Stimulated activated CD8-positive, alpha-beta memory T cell treated with anti-CD3 and anti-CD28 coated beads, Interleukin-4, amount 100 ng/mL, for 24 hours (primary cell): ENCODE data around the gene PUM2.
"Not testable (repeated sequence)": the region's sequence is repeated elsewhere in the genome, so short reads cannot be mapped to it uniquely, and the experiment has no call there.

Experiments used
- DNase-seq: peaks from one replicate; pipeline ENCODE4 v3.0.0-alpha.2; 2020; ENCODE audit warnings: low read depth

Gene PUM2, protein sequence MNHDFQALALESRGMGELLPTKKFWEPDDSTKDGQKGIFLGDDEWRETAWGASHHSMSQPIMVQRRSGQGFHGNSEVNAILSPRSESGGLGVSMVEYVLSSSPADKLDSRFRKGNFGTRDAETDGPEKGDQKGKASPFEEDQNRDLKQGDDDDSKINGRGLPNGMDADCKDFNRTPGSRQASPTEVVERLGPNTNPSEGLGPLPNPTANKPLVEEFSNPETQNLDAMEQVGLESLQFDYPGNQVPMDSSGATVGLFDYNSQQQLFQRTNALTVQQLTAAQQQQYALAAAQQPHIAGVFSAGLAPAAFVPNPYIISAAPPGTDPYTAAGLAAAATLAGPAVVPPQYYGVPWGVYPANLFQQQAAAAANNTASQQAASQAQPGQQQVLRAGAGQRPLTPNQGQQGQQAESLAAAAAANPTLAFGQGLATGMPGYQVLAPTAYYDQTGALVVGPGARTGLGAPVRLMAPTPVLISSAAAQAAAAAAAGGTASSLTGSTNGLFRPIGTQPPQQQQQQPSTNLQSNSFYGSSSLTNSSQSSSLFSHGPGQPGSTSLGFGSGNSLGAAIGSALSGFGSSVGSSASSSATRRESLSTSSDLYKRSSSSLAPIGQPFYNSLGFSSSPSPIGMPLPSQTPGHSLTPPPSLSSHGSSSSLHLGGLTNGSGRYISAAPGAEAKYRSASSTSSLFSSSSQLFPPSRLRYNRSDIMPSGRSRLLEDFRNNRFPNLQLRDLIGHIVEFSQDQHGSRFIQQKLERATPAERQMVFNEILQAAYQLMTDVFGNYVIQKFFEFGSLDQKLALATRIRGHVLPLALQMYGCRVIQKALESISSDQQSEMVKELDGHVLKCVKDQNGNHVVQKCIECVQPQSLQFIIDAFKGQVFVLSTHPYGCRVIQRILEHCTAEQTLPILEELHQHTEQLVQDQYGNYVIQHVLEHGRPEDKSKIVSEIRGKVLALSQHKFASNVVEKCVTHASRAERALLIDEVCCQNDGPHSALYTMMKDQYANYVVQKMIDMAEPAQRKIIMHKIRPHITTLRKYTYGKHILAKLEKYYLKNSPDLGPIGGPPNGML

DNA sequence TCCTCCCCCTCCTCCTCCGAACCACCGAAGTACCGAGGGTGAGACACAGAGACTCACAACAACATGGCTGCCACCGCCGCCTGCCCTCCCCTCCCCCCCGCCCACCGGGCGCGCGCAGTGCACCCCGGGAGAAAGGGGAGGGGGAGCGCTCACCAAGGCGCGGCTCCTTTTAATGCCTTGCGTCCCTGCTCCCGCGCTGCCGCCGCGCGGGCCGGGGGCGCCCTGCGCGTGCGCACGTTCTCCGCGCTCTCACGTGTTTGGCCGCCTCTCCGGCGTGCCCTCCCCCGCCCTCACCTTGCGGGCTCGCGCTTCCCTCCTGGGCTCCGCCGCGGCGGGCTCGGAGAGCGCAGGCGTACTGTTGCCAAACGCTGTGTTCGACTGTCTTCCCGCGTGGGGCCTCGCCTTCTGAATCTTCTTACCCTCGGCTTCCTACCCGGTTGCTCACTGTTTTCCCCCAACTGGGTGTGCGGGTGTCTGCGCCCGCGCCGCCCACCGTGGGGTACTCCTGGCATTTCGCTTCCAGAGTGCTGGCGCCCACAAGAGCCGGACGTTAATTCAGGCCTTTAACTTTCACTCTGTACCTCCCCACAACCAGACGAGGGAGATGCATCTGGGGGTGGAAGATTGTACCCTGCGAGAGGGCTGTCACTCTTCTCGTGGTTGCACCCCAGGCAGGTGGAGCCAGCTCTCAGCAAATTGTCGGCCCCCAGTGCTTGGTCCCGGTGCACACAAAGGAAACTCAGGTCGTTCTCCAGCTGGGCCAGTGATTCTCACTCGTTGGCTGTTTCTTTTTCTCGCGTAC, at the start of gene PUM2:
TSS of gene PUM2 (minus strand) at position 92 of the 802 bp plus-strand sequence. CDS start 23,484 bp downstream, outside the sequence.
- DNase-seq: peak; percentile 91

DNA sequence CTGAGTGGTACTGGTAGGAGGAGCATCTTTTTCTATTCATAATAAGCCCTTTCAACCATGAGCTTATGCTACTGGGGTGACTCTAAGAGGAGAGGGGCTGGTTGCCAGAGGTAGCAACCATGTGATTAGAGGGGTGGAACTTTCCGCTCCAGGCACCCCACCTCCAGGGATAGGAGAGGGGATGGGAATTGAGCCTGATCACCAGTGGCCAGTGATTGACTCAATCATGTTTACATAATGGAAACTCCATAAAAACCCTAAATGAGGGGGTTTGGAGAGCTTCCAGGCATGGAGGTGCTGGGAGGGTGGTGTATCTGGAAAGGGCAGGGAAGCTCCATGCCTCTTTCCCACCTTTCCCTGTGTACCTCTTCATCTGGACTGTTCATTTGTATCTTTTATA, 49.7 kb upstream of the PUM2 start:
- DNase-seq: no peak

DNA sequence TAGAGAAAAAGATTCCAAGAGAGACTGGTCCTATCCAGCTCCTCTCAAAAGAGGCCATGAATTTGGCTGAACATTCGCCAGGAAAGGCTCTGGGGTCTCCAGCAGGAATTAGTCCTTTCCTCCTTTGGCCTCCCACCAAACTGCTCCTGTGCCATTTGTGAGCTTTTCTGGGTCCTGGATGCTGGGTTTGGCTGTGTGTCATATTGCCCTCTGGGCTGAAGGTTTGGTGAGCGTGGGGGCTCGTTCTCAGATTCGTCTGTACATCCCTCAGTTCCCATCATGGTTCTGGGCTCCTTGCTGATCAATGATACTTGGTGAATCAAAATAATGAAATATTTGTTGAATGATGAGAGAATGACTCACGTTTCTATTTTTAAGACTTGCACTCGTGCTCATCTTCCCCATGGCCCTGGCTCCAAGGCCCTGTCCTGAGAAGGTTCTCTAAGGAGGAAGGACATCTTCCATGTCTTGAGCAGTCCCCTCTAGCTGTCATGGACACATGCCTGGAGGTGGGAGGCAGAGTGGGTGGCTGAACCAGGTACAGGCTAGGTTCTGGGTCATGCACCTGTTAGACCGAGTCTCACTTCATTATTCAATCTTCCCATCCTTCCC, 48.4 kb upstream of the PUM2 start:
- DNase-seq: no peak

DNA sequence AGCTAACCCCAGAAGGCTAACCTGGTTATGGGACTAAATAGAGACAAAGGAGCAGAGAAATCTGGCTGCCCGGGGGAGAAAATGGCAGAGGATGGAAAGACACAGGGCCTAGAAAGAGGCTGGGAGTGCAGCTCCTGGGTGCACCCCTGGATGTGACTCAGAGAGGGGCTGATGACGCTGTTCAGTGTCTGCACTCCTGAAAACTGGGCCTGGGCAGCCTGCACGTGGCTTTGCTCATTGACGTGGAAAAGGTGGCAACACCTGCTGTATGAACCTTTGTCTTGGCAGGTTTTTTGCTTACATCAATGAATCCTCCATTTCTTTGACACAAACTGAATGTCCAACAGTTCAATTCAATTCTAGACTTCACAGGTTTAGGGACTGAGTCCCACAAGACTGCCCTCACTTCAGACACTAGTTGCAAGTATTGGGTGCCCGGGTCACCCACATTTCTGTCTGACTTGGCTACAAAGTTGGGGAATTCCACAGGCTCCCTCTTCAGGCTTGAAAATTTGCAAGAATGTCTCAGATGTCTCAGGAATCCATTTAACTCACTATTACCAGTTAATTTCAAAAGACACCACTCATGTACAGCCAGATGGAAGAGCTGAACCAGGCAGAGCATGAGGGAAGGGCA, 47.3 kb upstream of the PUM2 start:
- DNase-seq: no peak

DNA sequence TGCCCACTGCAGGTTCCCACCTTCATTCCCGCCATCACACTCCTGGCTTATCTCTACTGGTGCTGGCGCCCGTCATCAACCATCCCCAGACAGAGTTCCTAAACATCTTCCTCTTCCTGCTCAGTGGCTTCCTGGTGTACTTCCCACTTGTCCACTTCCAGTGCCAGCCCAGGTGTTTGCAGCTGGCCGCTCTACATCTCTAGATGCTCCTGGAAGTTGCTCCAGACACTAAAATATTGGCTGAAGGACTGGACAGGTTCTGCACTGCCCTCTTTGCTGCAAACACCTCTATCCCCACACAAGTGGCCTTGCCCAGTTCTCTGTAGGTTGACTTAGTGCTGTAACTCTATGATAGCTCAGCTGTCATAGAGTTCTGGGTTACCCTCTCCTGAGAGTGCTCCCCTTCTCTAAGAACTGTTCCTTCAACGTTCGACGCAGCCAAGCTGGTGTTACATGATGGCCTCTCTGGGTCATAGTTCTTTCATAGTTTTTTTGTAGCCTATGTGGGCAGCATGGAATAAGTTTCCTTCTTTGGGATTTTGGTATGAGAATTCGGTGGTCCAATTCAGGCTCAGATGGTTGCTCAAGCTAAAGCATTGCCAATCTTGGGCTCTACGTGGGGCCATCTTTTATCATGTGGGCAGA, 45.8 kb upstream of the PUM2 start:
- DNase-seq: no peak

DNA sequence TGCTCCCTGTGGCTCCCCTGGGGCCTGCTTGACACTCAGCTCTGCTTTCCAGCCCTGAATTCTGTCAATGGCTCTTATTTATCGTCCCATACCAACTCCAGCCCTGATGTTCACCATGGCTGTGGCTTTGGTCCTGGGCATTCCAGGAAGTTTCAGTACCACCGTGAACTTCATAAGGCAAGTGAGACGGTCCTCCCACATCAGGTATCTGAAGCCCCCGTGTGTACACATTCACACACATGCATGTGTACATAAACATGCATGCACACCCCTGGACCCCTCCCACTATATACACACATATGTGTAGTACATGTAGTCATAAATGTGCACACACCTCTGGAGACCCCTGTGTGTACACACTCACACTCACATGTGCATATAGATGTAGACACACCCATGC, 43.3 kb upstream of the PUM2 start:
- DNase-seq: no peak

DNA sequence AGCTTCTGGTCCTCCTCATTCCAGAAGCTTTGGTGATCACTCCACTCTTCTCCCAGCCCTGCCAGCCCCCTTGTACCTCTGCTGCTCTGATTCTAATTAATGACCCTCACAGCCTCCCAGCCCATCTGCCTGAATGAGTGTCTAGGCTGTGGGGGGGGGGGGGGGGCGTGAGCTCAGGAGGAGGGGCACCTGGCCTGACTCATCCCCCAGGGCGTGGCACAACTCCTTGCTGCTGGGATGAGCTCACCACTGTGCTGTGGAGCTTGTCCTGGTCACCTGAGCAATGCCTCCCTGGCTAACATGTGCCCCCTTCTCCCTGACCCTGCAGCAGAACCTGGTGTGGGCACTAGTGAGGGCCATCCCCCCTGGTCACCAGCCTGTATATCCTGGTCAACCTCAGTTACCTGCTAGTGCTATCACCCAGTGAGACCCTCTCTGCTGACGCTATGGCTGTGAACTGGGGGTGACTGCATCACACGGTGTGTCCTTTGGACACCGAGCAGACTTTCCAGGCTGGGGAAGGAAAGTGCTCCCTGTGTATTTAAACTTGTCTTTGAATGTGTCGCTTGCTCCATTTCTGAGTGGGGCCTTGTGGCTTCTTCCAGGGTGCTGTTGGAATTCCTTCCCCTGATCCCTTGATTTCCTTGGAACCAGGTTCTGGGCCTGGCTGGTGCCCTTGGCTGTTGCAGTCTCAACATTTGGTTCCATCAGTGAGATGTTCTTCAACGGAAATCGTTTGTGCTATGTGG, 41.5 kb upstream of the PUM2 start:
- no peak for DNase-seq

DNA sequence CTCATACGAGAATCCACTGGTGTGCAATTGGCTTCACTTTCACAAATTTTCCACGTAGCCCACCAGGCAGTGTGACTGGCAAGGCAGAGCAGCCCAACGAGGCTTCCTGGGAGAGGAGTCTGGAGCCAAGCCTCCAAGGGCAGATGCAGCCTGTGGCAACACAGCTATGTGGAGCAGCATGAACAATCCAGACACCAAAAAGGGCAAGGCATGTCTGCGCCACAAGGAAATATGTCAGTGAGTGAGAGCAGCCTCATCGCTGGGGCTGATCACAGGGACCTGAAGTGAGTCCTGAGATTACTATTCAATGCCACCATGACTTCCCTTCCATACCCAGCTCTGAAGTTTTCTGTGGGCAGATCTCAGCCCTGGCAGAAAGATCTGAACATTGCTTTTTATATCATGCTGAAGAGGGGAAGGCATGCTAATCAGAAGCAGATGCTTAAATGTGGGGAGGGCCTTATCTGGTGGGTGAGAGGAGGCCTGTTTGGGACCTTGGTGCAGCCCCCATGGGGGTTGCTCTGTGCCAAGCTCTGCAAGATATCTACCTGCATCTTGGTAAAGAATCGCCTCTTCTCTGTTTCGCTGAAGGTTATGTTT, 40.0 kb upstream of the PUM2 start:
- no peak for DNase-seq

DNA sequence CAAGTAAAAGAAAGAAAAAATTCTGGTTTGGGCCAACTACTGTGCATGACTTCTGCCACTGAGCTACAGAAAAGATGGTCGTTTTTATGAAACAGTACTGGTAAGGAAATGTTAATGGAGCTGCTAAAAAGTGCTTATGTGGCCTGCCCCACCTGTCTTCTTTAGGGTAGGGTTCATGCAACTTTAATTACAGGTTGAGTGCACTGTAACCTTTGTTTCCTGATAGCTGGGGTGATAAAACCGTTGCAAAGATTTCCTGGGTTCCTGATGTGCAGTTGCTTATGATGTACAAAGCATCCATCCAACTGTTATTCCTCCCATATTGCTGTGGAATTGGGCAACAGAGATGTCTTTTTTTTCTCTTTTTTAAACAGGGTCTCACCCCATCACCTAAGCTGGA, 34.3 kb upstream of the PUM2 start:
- DNase-seq: no peak

DNA sequence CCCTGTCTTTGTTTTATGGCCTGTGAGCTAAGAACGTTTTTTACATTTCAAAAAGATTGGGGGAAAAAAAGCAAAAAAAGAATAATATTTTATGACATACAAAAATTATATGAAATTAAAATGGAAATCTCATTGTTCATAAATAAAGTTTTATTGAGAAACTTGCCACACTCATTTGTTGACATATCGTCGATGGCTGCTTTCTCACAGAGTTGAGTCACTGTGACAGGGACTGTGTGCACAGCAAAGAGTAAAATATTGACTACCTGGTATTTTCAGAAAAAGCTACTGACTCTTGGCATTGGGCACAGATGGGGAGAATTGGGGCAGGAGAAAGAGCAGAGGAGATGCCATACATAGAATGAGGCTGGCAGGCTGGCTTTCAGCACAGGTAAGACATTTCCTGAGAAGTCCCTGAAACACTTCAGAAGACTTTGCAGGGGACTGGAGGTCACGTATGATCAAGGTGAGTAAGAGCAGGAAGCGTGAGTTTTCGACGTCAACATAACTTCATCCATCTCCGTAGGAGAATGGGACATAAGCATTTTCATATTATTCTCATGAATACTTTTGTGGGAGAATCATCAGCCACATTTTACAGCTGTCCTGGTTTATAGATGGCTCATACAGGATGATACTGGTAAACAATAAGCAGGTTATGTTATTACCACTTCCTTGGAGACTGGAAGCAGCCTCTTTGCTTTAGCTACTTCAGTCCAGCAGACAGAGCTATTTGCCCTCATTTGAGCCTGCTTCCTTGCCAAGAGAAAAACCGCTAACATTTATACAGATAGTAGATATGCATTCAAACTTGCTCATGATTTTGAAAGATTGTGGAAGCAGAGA, 32.5 kb upstream of the PUM2 start:
- DNase-seq: no peak

DNA sequence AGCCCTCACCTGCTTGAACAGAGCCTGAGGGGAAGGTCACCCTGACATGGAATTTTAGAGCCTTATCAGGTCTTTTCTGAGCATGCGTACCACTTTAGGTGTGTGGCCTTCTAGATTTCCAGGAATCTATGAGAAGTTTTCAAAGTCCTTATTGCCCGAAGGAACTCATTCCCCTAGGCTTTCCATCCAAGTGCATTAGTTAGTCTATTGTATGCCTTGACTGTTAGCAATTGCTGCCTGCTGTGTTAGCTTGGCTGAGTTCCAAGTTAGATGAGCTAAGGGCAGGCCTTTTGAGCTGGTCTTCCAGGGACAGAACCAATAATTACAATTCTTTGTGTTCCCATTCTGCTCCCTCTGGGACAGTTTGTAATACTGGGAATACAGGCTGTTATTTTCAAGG, 30.8 kb upstream of the PUM2 start:
- no peak for DNase-seq

DNA sequence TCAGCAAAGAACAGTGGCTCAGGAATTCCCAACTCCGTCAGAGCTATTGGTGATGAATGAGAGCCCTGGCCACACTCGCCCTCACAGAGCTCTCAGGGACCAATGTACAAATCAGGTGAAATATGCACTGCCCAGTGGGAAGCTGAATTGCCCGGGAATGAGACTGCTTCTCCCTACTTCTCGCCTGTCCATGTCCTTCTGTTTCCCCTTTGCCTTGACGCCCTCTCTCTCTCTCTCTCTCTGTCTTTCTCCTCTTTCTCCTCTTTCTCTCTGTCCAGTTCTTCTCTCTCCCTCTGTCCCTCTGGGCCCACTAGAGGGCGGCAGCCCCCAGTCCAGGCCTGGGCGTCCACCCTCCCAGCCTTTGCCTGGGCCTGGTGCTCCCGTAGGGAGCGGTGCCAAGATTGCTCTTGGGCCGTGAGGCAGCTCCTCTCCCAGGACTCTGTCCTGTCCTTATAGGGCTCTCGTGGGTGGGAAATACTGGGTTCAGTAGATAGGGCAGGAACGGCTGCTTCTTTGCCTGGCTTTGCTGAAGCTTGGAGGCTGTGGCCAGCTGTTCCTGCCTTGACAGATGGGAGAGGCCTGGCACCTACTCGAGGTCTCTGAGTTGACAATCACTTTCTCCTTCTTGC, 28.4 kb upstream of the PUM2 start:
- no peak for DNase-seq

DNA sequence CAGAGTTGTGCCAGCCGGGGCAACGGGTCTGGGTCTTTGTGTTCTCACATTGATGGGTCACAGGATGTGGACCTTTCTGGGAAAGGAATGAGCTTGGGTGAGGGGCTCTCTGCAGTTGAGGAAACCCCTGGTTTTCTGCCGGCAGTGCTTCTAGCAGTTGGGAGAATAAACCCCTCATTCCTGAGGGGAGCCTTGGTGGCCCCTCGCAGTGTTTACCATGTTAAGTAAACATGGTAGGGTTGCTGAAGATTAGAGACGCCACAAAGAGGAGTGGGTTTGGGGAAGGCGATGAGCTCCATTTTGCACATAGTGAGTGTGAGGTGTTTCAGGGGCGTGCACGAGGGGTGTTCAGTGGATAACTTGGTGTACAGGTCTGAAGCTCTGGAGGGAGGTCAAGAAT, 27.7 kb upstream of the PUM2 start:
- no peak for DNase-seq

DNA sequence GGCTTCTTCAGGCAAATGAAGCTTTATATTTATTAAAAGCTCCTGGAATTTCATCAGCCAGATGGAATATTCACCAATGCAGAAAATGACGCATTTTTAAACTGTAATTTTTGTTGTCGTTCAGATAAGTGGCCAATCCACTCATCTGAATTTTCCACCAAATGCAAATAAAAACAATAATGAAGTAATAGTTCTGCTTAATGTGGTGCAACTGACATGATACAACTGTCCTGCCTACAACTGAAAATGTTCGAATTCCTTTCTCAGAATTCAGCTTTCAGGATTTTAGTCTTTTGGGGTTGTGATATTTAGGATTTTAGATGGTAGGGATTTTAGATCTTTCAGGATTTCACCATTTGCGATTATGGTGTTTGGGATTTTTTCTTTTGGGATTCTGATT, 27.1 kb upstream of the PUM2 start:
- DNase-seq: no peak

DNA sequence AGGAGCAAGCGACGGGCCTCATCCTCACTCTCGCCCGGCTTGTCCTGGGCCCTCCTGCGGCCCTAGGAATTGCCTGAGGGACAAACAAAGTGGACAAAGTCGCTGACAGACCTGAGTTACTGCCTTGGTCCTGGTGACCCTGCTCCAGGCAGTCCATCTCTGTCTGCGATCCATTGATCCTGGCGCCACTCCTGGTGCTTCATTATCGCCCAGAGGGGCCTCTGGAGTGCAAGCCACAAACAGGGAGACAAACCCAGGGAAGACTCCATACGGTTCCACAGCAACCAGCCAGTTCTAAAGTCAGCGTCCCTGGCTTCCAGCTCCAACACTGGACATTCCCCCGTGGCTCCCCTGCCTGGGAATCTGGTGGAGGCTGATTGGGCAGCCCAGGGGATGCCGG, 24.3 kb upstream of the PUM2 start:
- not testable (repeated sequence) for DNase-seq

DNA sequence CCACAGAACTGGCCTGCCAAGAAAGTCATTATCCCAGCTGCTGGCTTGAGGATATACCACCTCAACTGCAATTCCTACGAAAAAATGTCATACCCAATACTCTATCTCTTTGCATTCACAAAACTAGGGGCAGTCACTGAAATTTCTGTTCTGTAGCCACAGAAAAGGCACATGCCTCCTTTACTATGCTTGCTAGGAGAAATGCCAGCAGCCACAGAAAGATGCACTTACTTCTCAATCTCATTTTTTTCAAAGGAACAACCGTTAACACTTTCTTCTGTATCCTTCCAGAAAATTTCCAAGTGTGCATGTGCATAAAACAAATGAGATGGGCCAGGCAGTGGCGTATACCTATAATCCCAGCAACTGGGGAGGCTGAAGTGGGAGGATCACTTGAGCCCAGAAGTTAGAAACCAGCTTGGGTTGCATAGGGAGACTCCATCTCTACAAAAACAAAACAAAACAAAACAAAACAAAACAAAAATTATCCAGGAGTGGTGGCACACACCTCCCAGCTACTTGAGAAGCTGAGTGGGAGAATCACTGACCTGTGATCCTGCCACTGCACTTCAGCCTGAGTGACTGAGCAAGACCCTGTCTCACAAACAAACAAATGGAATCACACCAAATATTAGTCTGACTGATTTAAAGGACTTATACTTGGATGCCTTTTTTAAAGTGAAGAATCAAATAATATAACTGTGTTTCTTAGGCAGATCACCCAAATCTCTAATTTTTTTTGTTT, 22.4 kb upstream of the PUM2 start:
- DNase-seq: no peak

DNA sequence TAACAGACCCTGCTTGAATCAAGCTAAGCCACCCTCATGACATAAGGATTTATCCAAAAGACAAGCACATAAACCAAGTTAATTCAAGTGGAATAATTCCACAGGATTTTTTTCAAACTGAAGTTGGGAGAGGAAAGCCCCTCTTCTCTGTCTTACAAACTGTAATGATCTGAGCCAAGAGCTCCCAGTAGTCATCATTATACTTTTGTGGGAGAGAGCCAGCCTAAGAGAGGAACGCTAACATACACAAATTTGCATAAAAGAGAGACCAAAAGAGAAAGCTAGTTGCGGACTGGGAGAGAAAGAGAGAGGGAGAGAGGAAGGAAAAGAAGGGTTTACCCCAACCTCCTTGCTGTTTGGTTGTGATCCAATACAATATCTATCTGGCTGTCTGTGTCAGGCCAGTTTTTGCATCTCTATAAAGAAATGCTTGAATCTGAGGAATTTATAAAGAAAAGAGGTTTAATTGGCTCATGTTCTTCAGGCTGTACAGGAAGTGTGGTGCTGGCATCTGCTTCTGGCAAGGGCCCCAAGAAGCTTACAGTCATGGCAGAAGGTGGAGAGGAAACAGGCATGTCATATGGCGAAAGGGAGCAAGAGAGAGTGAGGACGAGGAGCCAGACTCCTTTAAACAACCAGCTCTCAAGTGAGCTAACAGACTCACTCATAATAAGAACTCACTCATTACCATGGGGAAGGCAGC, 20.8 kb upstream of the PUM2 start:
- DNase-seq: no peak
